CD4-positive, alpha-beta T cell treated with Interleukin-6 for 4 hours (primary cell): ENCODE measurements around the gene ELAC2.
A peak's percentile ranks its signal among the peaks of the same experiment; 100 is the strongest.

Experiments used
- DNase-seq: peaks from one replicate; pipeline ENCODE4 v3.0.0-alpha.2; 2020; ENCODE audit warnings: mixed read lengths

The ELAC2 gene

GRCh38 chr17:13016881-13017654 is 759 bp downstream of the ELAC2 start:
- DNase-seq = no peak

- no peak for DNase-seq
Measured at GRCh38 chr17:13014801-13015200, 3.0 kb downstream of the ELAC2 start.

DNA sequence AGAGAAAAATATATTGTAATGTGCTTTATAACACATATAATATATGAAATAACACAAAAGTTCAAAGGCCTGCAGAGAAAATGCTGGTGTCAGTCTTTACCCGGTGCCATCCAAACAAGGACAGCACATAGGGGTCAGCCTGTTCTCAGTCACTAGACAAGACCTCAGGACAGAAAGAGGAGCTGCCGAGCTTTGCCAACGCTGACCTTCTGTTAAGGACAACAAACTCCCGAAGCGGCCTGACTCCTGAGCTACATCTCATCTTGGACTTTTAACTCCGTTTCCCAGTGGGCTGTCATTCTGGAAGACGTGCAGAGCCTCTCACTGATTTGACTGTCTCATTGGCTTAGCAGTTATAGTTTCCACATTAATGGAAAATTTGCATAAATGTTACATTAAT is 6.9 kb downstream of the ELAC2 start:
- no peak for DNase-seq

DNA sequence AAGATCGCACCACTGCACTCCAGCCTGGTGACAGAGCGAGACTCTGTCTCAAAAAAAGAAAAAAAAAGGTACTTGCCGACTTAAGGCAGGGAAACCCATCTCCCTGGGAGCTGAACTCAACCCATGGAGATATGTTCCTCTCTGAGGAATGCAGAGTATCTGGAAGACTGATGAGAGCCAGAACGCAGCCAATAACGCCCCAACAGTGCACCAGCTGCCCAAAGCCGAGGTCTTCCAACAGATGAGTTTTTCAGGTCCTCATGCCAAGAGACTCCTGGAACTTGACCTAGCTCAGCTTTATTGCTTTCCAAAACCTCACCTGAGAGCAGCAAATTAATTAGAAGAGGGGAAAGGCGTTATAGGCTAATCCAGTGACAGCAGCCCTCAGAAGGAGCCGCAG is 9.4 kb downstream of the ELAC2 start:
- DNase-seq = no peak

DNA sequence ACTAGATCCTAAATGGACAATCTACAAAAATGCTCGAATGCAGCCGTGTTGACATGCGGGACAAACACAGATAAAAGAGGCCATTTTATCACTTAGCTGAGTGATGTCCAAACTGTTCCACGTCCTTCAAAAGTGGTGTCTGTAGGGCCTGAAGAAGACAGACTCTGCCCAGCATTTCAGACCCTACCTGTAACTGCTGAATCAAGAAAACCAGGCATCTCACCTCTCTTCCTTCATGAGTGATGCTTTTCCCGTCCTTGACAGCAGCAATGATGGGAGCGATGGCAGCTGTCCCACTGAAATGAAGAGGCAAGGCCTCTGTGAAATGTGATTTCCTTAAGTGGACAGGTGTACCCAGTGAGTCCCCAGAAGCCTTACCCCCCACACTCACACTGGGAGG is 12.3 kb downstream of the ELAC2 start:
- DNase-seq = no peak

- no peak for DNase-seq
Measured at GRCh38 chr17:13004336-13004735, 13.5 kb downstream of the ELAC2 start.

GRCh38 chr17:13003927-13004326 is 13.9 kb downstream of the ELAC2 start:
- DNase-seq = no peak

DNA sequence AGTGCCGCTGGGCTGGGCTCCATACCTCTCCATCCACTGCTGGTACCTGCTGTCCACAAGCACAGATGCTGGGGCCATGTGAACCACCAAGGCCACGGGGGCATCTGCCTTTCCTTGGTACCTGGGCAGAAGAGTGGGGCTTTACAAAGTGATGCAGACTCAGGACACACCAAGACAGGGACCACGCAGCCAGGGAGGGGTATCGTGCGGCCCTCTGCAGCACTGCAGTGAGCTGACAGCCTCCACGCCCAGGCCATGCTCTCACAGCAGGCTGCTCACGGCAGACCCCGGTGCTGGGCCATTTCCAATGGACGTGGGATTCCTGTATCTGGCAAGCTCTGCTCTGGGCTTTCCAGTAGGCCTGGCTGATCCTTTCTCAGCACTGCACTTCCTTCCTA is 14.4 kb downstream of the ELAC2 start:
- no peak for DNase-seq

- peak; percentile 64 for DNase-seq
Measured at GRCh38 chr17:13002761-13003453, 14.9 kb downstream of the ELAC2 start.

DNA sequence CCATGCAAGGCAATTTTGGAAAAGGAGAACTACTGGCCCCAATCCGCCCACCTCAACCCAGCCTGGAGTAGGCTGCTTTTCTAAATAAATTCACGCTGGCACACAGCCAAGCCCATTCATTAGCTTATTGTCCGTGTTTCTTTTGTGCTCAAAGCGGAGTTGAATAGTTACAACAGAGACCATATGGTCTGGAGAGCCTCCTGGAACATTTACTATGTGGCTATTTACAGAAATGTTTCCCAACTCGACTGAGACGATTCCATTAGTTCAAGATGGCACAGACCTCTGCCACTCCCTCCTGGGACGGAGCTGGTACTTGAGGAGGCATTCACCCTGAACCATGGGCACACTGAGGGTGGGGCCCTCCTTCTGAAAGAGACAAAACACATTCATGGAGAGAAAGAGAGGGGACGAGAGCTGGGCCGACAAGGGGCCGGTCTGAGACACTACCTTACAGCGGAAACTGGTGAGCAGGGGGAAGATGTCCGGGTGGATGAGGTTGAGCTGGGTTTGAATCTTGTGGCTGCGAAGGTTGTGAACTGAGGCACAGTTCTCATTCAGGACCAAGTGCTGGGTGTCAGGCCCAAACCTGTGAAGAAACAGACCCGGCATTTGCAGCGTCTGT is 15.7 kb downstream of the ELAC2 start:
- DNase-seq = no peak

GRCh38 chr17:13000561-13000960 is 17.3 kb downstream of the ELAC2 start:
- no peak for DNase-seq

- no peak for DNase-seq
Measured at GRCh38 chr17:12998874-12999273, 19.0 kb downstream of the ELAC2 start.

GRCh38 chr17:12998461-12998860 is 19.4 kb downstream of the ELAC2 start:
- no peak for DNase-seq

- DNase-seq = no peak
Measured at GRCh38 chr17:12996941-12997340, 20.9 kb downstream of the ELAC2 start.

DNA sequence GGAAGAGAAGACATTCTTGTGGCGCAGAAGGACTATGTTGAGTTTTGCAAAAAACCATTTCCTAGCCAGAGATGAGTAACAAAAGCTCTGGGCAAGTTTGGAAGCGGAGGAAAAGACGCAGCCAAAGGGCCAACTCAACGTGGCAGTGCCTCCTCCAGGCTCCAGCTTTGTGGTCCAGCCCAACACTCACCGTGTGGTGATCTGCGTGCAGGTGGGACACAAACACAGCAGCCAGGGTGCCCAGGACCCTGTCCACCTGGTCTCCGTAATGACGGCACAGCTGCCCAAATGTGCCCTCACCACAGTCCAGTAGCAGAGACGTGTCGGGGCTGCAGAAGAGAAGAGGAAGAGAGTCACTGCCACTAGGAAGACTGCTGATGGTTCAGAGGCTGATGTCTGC is 21.5 kb downstream of the ELAC2 start:
- DNase-seq = no peak

GRCh38 chr17:12995896-12996295 is 21.9 kb downstream of the ELAC2 start:
- no peak for DNase-seq

- DNase-seq = no peak
Measured at GRCh38 chr17:12995106-12995895, 22.5 kb downstream of the ELAC2 start.

DNA sequence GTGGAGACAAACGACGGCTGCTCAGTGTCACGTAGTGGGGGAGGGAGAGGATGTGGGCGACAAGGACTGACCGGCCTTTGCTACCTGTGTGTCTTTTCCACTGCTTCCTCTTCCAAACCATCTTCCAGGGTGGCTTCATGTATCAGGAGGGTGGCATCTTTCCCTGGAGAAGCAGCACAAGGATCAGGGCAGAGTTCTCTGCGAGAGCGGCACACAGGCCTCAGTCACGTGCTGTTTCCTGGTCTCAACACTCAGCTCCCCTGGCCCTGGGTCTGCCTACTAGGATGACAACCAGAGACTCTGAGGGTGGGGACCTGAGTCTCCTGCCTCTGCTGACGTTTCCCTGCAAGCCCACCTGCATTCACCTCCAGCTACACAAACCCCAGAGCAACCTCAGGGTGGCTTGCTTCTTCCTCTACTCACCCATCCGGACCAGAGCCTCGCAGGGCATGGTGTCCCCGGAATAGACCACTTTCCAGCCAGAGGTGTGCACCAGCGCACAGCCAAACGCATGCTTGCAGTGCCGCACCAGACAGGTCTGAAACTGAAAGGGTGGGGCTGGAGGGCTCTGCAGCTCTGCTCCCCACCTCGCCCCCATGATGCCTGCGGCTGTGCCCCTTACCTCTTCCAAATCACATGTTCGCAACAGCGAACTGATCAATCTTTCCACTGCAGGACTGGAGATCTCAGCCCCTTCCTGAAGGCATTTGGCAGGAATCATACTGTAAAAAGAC is 23.3 kb downstream of the ELAC2 start:
- no peak for DNase-seq

- DNase-seq = no peak
Measured at GRCh38 chr17:12993631-12994030, 24.2 kb downstream of the ELAC2 start.

- no peak for DNase-seq
Measured at GRCh38 chr17:12992676-12993075, 25.2 kb downstream of the ELAC2 start.

DNA sequence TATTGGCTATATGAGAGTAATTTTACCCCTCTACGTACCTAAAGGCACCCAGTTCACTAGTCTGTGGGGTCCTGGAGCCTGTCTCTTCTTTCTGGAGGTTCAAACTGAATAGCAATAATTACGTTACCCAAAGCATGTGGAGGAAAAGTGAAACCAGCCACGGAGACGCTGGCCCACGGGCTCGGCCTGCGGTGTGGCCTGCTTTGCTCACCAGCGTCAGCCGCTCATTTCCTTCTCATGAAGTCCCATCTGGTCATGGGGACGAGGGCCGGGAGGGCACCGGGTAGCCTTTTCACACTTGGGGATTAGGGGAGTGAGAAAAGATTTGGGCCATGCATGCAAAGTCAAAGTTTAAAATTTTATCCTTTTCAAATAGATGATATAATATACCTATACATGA is 26.9 kb downstream of the ELAC2 start:
- no peak for DNase-seq

DNA sequence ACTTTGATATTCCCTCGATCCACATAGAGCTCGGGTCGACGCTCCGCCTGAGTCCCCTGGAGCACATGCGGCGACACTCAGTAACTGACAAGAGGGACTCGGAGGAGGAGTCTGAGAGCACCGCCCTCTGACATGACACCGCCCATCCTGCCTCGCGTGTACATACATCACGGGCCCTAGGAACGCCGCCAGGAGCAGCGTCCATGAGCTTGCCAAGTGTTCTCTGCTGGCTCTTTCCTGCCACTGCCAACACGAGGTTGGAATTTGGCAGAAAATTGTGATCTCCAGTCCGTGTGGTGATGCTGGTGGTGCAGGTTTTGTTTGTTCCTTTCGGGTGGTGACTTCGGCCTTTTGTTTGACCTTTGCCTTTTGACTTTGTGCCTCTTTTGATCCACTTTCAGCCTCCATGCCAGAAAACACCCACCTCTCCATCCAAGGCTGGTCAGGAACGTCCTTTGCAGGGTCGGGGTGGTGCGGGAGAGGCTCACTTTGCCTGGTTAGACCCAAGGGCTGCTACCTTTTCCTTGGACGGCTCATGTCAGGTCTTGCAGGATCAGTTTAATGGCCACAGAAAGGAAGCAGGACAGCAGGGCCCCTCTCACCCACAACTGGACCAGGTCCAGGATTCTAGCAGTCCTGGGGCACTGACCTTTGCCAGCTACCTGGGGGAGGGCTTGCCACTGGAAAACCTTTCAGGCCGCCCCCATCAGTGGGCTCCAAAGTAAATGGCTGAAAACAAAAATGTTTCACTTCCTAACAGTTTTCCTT is 27.6 kb downstream of the ELAC2 start:
- DNase-seq = no peak
